Measurements from ENCODE around the gene UROC1. TPM values are rescaled to one million over a fixed set of nuclear protein-coding genes. Genes with fewer than 3 reads are reported as not detected.

UROC1 gene
- total and polyA plus RNA-seq, 8 donors: 0.09 TPM; not detected in 7

GRCh38 chr3:126553284-126554084 is 35.9 kb upstream of the UROC1 start:
- 67 to 78% methylated on average over 19 of the region's 19 CpGs for WGBS, 2 donors
- TF ChIP-seq, protein P1, sequence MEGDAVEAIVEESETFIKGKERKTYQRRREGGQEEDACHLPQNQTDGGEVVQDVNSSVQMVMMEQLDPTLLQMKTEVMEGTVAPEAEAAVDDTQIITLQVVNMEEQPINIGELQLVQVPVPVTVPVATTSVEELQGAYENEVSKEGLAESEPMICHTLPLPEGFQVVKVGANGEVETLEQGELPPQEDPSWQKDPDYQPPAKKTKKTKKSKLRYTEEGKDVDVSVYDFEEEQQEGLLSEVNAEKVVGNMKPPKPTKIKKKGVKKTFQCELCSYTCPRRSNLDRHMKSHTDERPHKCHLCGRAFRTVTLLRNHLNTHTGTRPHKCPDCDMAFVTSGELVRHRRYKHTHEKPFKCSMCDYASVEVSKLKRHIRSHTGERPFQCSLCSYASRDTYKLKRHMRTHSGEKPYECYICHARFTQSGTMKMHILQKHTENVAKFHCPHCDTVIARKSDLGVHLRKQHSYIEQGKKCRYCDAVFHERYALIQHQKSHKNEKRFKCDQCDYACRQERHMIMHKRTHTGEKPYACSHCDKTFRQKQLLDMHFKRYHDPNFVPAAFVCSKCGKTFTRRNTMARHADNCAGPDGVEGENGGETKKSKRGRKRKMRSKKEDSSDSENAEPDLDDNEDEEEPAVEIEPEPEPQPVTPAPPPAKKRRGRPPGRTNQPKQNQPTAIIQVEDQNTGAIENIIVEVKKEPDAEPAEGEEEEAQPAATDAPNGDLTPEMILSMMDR (IDR thresholded peaks at IDR 0.05): no peak

DNA sequence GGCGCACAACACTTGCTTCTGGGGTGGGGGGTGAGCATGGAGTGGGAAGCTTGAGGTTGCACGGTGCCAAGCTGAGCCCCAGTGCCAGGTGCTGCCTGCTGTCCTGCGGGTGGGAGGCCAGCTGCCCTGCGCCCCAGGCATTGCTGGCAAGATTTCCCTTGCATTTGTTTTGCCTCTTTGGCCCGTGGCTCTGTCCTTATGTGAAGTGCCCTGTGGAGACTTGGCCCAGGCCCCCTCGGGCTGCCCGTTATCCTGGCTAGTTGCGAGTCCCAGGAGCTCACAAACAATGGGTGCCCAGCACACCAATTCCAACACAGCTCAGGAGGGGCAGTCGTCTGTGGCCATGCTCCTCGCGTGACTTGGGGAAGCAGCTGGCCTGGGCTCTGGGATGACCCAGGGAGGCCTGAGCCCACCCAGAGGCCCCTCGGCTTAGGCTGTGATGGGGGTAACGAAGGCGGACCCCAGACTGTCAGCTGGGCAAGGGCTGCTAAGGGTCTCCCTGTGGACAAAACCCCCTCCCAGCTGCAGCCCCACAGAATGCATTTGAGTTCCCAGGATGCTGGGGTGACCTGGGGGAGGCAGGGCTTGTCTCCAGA is 35.2 kb upstream of the UROC1 start:
- no peak for FAIRE-seq
- DNase-seq: peak in 1 of 6 donors; percentile 45
- Histone ChIP-seq H3K4me1 (no peaks in the 10 kb centered on the region), H3K27me3 (no peaks in the 10 kb centered on the region), H3K4me3 (no peak overlapping the region), H3K36me3 (no peaks in the 10 kb centered on the region), H3K9me3 (no peaks in the 10 kb centered on the region), H3K27ac (no peak overlapping the region)
- 65 to 73% methylated on average over 14 of the region's 14 CpGs for WGBS, 2 donors
- TF ChIP-seq, protein P1 (IDR thresholded peaks at IDR 0.05): no peak
- intact Hi-C loops (cut with DNase I): no loop called here
- ATAC-seq: no peak

More at GRCh38 chr3:126553284-126554084, 35.9 kb upstream of the UROC1 start:
- no peak overlapping the region for H3K27ac ChIP-seq
- ATAC-seq: no peak
- FAIRE-seq: no peak
- DNase-seq: peak in 1 of 6 donors; percentile 36
- H3K4me1 ChIP-seq: no peaks in the 10 kb centered on the region
- no peaks in the 10 kb centered on the region for H3K36me3 ChIP-seq
- H3K9me3 ChIP-seq: no peaks in the 10 kb centered on the region
- no peaks in the 10 kb centered on the region for H3K27me3 ChIP-seq
- intact Hi-C loops (cut with DNase I): no loop called here
- no peak overlapping the region for H3K4me3 ChIP-seq

- TF ChIP-seq, protein P1 (IDR thresholded peaks at IDR 0.05): no peak
- Histone ChIP-seq H3K36me3 (no peaks in the 10 kb centered on the region), H3K4me1 (no peaks in the 10 kb centered on the region), H3K27me3 (no peaks in the 10 kb centered on the region), H3K4me3 (no peak overlapping the region), H3K9me3 (no peaks in the 10 kb centered on the region), H3K27ac (no peak overlapping the region)
- DNase-seq (peak in 2 of 6 donors; percentile 2 to 45), FAIRE-seq (no peak), ATAC-seq (no peak)
- 56 to 64% methylated on average over 16 to 17 of the region's 17 CpGs for WGBS, 2 donors
- intact Hi-C loops (cut with DNase I): no loop called here
These were observed 34.5 kb upstream of the UROC1 start for GRCh38 chr3:126551839-126552687.

DNA sequence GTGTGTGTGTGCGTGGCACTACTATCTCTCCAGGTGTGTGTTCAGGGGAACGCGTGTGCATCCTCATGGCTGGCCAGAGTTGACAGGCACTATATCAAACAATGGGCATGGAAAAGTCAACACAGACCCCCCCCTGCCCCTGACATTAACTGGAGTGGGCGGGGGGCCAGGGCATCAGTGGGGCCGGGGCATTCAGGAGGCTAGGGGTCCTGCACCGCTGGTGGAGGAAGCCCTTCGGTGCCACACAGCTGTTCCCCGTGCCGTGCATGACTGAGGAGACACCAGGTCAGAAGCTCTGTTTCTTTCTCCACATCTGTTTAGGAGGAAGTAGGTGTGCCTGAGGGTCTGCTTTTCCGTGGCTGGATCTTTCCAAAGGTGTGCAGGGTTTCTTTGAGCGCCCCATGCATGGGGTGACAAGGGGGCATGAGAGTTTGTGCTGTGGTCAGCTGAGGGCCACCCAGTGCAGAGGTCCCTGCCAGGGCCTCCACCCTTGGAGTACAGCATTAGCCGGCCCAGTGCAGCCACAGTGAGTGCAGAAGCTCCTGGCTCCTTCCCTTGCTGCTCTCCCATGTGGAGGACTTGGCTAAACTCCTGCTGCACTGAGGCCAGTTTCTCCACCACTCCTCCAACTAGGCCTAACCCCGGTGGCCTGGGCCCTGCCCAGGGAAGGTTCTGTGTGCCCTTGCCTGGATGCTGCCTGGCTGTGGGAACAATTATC is 33.7 kb upstream of the UROC1 start:
- H3K4me3 ChIP-seq: no peak overlapping the region
- H3K27ac ChIP-seq: no peak overlapping the region
- 56 to 70% methylated on average over 13 of the region's 13 CpGs for WGBS, 2 donors
- ATAC-seq: no peak
- H3K27me3 ChIP-seq: no peaks in the 10 kb centered on the region
- no peaks in the 10 kb centered on the region for H3K9me3 ChIP-seq
- TF ChIP-seq, protein P1 (IDR thresholded peaks at IDR 0.05): no peak
- no peak for FAIRE-seq
- H3K4me1 ChIP-seq: no peaks in the 10 kb centered on the region
- DNase-seq: peak in 2 of 6 donors; percentile 1 to 43
- no peaks in the 10 kb centered on the region for H3K36me3 ChIP-seq
- intact Hi-C loops (cut with DNase I): no loop called here
